CD4-positive, alpha-beta T cell treated with Interleukin-15 for 1 hour (primary cell): ENCODE results near the gene RARG.

ENCODE experiments used
- DNase-seq: peaks from one replicate; pipeline ENCODE4 v3.0.0-alpha.2; 2020

RARG gene

DNA sequence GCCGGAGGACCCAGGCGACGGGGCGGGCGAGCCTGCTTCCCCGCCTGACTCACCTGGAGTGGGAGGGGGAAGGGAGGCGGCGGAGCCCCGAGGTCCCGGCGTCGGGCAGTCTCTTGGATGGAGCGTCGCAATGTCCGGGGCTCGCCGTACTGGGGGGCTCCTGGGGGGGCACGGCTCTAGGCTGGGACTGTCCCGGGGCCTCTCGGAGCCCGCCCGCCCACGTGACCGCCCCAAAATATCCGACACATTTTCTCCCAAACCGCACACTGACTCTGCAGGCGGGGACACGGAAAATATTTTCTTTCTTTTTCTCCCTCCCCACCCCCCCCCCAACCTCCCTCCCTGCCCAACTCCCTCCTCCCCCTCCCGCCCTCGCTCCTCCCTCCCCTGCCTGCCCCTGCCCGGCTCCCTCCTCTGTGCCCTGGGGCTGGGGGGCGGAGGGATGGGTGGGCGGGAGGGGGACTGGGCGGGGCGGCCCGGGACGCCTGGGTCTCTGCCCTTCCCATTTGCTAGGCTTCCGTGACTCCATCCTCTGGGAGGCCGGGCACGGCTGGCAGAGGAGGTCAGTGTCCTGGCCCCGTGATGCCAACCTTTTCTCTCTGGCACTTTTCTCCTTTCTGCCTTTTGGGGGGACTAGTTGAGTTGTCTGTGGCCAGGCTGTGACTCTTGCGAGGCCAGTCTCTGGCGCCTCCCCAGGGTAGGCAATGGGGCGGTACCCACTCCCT lies at the start of gene RARG:
Gene RARG (minus strand): TSS at position 289 of the 725 bp plus-strand sequence. CDS start 4,664 bp downstream, outside the sequence.
- DNase-seq, result peak; percentile 62

DNA sequence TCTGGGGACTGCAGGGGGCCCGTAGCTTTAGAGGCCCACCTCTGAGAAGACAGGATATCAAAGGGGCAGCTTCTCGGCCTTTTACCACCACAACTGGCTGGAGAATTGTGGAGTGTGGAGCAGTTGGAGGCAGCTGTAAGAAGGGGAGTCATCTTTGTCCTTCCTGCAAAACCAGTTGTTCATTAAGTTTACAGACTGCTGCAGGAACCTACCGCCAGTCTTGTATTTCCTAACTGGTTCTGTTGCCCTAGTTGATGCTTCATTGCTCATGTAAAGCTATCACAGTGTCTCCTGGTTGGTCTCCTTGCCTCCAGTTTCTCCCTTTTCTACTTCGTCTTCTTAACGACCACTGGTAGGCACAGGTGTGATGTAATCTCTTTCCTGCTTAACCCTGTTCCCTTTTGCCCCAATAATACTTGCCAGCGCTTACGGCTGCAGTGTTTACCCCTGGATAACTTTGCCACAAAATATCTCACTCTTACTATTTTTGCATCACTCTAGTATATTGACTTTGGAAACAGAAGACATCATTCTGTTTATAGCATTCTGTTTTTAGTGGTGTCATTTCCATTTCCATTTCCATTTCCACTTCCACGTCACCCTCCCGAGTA lies 48.0 kb upstream of the RARG start:
- no peak for DNase-seq

DNA sequence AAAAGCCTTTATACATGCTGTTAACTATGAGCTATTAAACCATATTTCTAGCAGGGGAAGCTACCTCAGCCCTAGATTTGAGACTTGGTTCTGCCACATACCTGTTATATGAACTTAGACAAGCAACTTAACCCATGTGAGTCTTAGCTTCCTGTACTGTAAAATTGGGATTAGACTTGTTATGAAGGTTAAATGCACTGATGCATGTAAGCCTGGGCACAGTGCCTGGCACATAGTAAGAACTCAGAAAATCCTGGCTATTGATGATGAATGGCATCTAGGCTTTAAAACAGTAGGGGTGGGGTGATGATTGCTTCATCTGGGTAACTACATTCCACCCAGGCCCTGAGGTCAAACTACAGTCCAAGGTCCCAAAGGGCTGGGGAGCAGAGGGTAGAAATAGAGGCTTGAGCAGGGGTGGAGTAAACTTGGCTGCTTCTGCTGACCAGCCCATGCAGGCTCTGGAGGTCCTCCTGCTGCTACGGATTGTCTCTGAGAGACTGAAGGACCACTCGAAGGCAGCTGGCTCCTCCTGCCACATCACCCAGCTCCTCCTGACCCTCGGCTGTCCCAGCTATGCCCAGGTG lies 47.4 kb upstream of the RARG start:
- DNase-seq, result no peak

GRCh38 chr12:53277981-53278380 lies 46.0 kb upstream of the RARG start:
- DNase-seq, result no peak

- no peak for DNase-seq
These were observed 44.5 kb upstream of the RARG start for GRCh38 chr12:53276511-53276910.

DNA sequence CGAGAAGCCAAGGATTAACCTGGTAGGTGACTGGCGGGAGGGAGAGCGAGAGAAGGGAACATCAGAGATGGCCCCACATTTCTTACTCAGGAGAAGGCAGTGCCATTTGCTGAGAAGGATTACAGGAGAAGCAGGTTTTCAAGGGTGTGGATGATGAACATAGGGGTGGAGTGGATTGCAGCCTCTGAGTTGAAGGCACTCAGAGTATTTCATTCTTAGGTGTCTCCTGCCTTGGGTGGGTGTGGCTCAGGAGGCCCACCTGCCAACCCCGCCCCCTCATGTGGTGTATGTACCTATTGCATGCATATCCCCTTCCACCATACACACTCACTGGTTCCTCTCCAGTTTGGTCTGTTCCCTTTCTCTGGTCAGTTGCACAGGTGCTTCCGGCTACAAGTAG lies 42.4 kb upstream of the RARG start:
- no peak for DNase-seq

DNA sequence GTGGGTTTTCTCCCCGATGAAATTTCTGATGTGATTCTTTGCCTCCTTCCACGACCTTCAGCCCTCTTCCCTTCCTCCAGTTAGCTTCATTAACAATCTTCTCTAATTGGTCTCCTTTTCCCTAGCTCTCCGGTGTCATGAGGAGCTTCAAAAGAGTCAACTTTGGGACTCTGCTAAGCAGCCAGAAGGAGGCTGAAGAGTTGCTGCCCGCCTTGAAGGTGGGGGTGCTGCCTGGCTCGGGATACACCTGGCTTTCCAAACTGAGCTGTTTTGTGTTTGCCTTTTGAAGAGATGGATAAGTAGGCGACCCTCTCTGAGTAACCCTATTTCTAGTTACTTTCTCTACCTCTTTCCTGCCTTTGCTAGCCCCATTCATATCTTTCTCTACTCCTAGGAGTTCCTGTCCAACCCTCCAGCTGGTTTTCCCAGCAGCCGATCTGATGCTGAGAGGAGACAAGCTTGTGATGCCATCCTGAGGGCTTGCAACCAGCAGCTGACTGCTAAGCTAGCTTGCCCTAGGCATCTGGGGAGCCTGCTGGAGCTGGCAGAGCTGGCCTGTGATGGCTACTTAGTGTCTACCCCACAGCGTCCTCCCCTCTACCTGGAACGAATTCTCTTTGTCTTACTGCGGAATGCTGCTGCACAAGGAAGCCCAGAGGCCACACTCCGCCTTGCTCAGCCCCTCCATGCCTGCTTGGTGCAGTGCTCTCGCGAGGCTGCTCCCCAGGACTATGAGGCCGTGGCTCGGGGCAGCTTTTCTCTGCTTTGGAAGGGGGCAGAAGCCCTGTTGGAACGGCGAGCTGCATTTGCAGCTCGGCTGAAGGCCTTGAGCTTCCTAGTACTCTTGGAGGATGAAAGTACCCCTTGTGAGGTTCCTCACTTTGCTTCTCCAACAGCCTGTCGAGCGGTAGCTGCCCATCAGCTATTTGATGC lies 36.9 kb upstream of the RARG start:
- DNase-seq, result no peak

GRCh38 chr12:53267999-53268629 lies 36.1 kb upstream of the RARG start, which contains the start of gene ESPL1:
Gene ESPL1 (plus strand): TSS chr12:53268299. CDS start chr12:53268767, 468 bp downstream.
- peak; percentile 84 for DNase-seq

DNA sequence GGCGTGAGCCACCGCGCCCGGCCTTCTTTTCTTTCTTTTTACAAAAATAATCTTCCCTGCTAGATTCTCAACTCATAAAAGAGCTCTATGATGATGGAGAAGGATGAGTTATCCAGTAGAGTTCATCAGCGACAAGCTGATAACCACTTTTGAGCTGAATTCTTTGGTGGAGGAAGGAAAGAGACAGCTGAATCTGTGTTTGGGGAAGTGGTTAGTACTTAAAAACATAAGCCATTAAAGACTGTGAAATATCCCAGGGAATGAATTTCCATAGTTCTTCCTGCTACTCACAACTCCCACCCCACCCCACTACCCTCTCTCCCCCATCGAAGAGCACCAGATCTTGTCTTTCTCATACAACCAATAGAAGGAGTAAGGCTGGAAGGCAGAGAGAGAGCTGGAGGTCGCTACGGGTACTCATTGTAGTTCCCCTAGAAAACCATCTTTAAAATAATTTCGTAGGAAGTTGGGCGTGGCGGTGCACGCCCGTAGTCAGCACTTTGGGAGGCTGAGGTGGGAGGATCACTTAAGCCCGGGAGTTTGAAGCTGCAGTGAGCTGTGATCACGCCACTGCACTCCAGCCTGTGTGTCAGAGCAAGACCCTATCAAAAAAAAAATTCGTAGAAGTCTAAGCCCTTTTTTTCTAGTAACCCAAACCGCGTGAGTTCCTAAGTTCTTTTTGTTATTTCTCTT lies 35.4 kb upstream of the RARG start:
- DNase-seq, result peak; percentile 61

DNA sequence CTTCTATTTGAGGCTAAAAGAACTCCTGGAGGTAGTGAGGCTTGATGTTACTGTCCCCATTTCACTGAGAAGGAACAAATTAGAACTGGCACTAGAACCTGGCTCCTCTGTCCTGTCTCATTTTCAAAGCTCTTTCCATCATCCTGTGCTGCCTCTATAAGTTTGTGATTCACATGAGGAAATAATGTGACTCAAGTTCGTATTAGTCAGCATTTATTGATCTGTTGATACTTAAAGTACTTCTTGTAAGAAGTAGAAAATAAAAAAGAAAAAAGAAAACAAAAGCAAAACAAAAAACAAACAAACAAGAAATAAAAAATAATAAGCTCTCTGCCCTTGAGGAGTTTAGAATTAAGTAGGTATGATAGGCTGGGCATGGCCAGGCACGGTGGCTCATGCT lies 33.8 kb upstream of the RARG start:
- no peak for DNase-seq

GRCh38 chr12:53259891-53260290 lies 27.9 kb upstream of the RARG start:
- no peak for DNase-seq

GRCh38 chr12:53258541-53259539 lies 26.8 kb upstream of the RARG start:
- no peak for DNase-seq

GRCh38 chr12:53255996-53256395 lies 24.0 kb upstream of the RARG start:
- no peak for DNase-seq

GRCh38 chr12:53254816-53255545 lies 23.0 kb upstream of the RARG start:
- DNase-seq, result no peak

GRCh38 chr12:53253298-53253697 lies 21.3 kb upstream of the RARG start:
- no peak for DNase-seq

DNA sequence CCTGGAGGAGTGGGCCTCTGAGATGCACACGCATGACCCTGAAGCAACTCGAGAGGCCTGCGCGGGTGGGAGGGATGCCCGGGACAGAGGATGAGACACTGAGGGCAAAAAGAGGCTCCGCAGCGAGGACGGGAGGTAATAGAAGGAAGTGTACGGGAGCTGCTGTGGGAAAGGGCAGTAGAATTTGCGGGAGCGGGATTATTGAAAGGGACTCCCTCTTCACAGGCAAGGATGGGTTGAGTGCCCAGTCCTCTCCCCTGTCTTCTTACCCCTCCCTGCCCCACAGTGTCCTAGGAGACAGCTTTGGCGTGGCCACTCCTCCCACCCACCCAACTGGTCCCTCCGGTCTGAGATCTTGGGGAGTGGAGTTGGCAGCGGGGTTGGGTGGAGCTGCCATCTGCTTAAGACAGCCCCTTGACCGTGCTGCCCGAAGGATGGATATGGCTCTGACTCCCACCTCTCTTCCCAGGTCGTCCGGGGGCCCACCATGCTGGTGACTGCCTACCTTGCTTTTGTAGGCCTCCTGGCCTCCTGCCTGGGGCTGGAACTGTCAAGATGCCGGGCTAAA lies 20.4 kb upstream of the RARG start:
- DNase-seq, result no peak

GRCh38 chr12:53251477-53252348 lies 19.7 kb upstream of the RARG start:
- peak; percentile 66 for DNase-seq

DNA sequence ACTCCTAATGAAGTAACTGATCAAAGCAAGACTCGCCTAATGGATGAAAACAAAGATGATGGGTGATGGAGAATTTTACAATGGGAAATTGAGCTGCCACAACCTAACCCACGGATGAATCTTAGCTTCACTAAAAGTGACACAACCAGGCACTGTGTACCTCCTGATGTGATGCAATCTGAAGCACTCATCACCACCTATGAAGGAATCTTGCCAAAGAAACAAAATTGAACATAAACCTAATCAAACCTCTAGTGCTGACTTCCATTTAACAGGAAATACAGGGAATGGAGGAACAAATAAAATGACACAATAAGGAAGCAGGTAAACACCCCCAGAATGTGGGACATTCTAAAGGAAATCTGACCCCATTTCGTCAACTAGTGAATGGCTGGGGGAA lies 13.3 kb upstream of the RARG start:
- DNase-seq, result no peak

GRCh38 chr12:53244337-53244736 lies 12.3 kb upstream of the RARG start:
- no peak for DNase-seq
